ENCODE measurements around the gene CRHR1.

The CRHR1 gene

DNA sequence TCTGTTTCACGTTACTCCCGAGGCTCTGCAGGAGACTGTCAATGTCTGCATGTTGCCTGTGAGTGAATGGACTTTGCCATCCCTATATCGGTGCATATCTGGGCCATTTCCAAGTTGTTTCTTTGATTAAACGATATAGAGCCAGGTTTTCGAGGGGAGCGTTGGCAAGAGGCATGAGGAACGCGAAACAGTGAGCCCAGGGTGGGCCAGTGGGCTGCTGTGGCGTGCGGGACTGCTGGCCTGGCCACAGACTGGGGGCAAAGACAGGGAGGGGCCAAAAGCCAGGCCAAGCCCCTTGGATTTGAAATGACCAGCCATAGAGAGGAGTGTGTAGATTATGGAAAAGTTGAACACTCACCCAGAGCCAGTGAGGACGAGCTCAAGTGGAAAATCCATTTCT lies 3.5 kb downstream of the CRHR1 start:
- TF ChIP-seq, protein P1, sequence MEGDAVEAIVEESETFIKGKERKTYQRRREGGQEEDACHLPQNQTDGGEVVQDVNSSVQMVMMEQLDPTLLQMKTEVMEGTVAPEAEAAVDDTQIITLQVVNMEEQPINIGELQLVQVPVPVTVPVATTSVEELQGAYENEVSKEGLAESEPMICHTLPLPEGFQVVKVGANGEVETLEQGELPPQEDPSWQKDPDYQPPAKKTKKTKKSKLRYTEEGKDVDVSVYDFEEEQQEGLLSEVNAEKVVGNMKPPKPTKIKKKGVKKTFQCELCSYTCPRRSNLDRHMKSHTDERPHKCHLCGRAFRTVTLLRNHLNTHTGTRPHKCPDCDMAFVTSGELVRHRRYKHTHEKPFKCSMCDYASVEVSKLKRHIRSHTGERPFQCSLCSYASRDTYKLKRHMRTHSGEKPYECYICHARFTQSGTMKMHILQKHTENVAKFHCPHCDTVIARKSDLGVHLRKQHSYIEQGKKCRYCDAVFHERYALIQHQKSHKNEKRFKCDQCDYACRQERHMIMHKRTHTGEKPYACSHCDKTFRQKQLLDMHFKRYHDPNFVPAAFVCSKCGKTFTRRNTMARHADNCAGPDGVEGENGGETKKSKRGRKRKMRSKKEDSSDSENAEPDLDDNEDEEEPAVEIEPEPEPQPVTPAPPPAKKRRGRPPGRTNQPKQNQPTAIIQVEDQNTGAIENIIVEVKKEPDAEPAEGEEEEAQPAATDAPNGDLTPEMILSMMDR (IDR thresholded peaks at IDR 0.05; ENCODE audit: unreplicated experiment in 3 of 3) = no peak
- no peaks in the 10 kb centered on the region for H3K36me3 Mint-ChIP-seq (ENCODE audit: low read depth)
- no peaks in the 10 kb centered on the region for H3K9me3 Mint-ChIP-seq
- H3K27me3 Mint-ChIP-seq (ENCODE audit: low read depth) = peaks cover 94% of the 10 kb centered on the region
- H3K27ac Mint-ChIP-seq = no peak overlapping the region
- no peak overlapping the region for H3K4me3 Mint-ChIP-seq
- H3K4me1 Mint-ChIP-seq = peaks cover 8% of the 10 kb centered on the region

DNA sequence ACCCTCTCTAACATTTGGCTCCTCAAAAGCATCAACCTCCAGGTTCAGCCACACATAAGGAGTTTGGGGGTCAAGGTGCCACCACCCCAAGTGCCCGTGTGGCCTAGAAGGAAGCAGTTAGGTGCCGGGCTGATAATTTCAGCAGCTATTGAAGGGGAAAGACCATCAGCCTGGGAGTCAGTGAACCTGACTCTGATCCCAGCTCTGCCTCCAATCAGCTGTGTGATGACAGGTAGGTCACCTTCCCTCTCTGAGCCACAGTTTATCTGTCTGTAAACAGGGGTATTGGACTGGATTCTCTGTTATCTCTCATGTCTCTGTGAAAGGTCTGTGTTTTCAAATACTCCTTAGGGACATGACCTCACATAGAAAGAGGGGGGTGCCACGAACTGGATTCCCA lies 3.9 kb downstream of the CRHR1 start:
- H3K4me1 Mint-ChIP-seq = peaks cover 8% of the 10 kb centered on the region
- TF ChIP-seq, protein P1 (IDR thresholded peaks at IDR 0.05; ENCODE audit: unreplicated experiment in 3 of 3) = no peak
- H3K9me3 Mint-ChIP-seq = no peaks in the 10 kb centered on the region
- no peaks in the 10 kb centered on the region for H3K36me3 Mint-ChIP-seq (ENCODE audit: low read depth)
- no peak overlapping the region for H3K27ac Mint-ChIP-seq
- H3K27me3 Mint-ChIP-seq (ENCODE audit: low read depth) = peaks cover 94% of the 10 kb centered on the region
- H3K4me3 Mint-ChIP-seq = no peak overlapping the region

DNA sequence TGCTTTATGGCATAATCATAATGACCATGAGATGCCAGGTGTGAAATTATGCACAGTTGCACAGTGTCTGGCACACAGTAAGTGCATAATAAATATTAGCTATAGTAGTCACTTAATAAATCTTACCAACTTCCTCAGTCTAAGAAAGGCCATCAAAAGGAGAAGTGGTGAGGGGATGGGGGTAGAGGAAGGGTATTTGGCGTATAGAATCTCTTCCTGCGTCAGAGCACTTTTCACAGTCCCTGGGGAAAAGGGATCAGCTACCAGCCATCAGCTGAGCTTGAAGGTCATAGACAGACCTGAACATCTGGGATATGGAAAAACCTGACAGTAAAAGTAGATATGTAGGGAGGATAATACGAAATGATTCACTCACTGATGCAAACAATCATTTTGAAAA lies 5.8 kb downstream of the CRHR1 start:
- no peaks in the 10 kb centered on the region for H3K36me3 Mint-ChIP-seq (ENCODE audit: low read depth)
- H3K9me3 Mint-ChIP-seq = no peaks in the 10 kb centered on the region
- H3K27ac Mint-ChIP-seq = no peak overlapping the region
- H3K4me1 Mint-ChIP-seq = peaks cover 8% of the 10 kb centered on the region
- TF ChIP-seq, protein P1 (IDR thresholded peaks at IDR 0.05; ENCODE audit: unreplicated experiment in 3 of 3) = no peak
- H3K4me3 Mint-ChIP-seq = no peak overlapping the region
- peaks cover 97% of the 10 kb centered on the region for H3K27me3 Mint-ChIP-seq (ENCODE audit: low read depth)

DNA sequence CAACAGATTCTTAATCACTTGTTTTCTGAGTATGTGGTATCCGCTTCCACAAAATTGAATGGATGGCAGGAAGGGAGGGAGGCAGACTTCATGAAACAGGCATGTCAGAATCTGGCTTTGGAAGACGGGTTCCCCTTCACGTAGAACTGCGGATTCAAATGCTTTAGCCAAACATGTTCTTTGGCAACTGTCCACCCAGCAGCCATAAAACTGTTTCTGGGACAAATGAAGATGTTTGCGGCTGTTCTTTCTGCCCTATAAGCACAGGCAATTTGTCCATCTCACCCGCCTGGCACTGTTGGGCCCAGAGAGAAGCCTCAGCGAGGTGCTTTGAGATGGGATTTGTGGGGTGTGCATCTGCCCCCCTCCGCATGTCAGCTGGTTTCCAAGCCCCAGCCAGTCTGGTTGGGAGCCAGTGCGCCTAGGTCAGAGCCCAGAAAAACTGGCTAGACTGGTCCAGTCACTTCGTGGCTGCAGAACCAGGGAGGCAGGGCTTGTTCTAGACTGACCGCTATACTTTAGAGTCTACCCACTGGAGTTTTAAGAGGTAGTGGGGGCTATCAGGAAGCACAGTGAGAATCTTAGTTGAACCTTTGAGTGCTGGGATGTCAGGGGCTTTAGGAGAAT lies 6.3 kb downstream of the CRHR1 start:
- Mint-ChIP-seq H3K36me3 (ENCODE audit: low read depth) (no peaks in the 10 kb centered on the region), H3K27me3 (ENCODE audit: low read depth) (peaks cover 97% of the 10 kb centered on the region), H3K4me3 (no peak overlapping the region), H3K27ac (no peak overlapping the region), H3K4me1 (peaks cover 8% of the 10 kb centered on the region), H3K9me3 (no peaks in the 10 kb centered on the region)
- TF ChIP-seq, protein P1 (IDR thresholded peaks at IDR 0.05; ENCODE audit: unreplicated experiment in 3 of 3) = no peak

DNA sequence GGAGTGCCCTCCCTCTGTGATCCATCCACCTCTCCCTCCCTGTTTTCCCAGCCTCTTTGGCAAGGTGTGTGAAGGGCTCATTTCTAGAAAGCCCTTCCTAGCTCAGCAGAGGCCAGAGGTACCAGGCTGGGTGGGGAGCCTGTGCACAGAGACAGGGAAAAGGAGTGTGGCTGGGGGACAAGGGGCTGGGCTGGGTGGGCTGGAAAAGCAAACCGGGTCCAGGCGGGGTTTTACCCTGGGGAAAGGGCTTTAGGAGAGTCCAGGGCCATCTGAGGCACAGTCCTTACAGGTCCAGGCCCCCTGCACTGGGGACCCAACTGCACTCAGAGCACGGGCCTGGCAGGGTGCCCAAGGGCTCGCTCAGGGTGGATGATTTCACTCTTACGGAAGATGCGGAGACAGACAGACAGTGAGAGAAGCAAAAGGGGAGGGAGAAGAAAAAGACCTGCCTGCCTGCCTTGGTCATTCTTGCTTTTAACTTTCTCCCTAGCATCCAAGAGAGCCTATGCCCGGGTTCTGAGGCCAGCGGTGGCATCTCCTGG lies 7.0 kb downstream of the CRHR1 start:
- TF ChIP-seq, protein P1 (IDR thresholded peaks at IDR 0.05; ENCODE audit: unreplicated experiment in 3 of 3) = no peak
- no peak overlapping the region for H3K27ac Mint-ChIP-seq
- H3K4me1 Mint-ChIP-seq = peaks cover 13% of the 10 kb centered on the region
- H3K27me3 Mint-ChIP-seq (ENCODE audit: low read depth) = peaks cover 97% of the 10 kb centered on the region
- no peak overlapping the region for H3K4me3 Mint-ChIP-seq
- no peaks in the 10 kb centered on the region for H3K36me3 Mint-ChIP-seq (ENCODE audit: low read depth)
- H3K9me3 Mint-ChIP-seq = no peaks in the 10 kb centered on the region

DNA sequence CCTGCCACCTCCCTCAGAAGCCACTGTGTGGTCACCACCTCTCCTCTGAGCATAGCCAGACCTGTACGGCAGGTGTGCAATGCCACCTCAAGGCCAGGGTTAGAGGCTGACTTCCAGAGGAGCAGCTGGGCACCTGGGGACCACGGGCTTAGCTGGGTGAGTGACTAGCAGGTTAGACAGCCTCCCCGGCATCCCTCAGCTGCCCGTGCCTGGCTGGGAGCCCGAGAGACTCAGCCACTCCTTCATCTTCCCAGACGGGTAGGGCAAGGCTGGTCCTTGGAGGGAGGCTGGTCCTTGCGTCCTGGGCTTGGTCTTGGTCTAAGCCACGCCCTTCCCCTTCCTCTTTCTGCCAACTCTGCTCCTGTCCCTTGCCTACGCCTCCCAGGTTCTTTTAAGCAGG lies 7.8 kb downstream of the CRHR1 start:
- Mint-ChIP-seq H3K4me3 (no peak overlapping the region), H3K4me1 (peaks cover 14% of the 10 kb centered on the region), H3K27ac (no peak overlapping the region), H3K9me3 (no peaks in the 10 kb centered on the region), H3K27me3 (ENCODE audit: low read depth) (peaks cover 96% of the 10 kb centered on the region), H3K36me3 (ENCODE audit: low read depth) (no peaks in the 10 kb centered on the region)
- TF ChIP-seq, protein P1 (IDR thresholded peaks at IDR 0.05; ENCODE audit: unreplicated experiment in 3 of 3) = no peak

All from nephron (organoid).